GM19452 (cell line): ENCODE measurements around the gene STX5.
"Not testable (repeated sequence)": the region's sequence is repeated elsewhere in the genome, so short reads cannot be mapped to it uniquely, and the experiment has no call there.

Experiments
- ATAC-seq: cut with Tn5 transposase; IDR thresholded peaks from one replicate; pipeline ENCODE4 v1.9.1; 2021; ENCODE audit not compliant: unreplicated experiment

Gene STX5

GRCh38 chr11:62854013-62854824 lies 22.4 kb upstream of the STX5 start:
- no peak for ATAC-seq

DNA sequence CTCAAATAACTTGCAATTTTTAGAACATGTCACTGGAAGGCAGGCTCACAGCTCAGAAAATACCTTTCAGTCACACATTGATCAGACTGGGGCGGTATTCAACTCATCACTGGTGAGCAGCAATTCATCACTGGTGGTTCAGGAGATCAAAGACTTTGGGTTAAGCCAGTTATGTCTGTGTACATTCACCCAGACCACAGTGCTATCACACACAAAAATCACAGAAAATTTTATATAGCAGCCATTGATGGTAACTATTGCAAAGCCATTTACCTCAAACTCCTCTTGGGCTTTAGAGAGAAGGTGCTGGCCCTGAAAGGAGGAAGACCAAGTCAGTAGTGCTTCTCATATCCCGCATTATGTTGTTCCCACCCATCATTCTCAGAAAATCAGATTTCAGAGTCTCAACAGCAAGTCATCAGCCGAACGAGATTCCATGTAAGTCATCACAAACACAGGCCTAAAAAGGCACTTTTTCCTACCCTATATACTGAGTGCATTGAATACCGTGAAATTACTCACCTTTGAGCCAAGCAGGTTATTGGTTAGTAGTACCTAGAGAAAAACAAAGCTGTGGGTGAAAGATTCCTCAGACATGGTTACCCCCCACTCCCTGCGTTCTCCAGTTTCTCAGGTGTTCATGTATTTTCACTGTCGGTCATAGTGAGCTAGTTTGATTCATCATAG lies 21.6 kb upstream of the STX5 start:
- no peak for ATAC-seq

DNA sequence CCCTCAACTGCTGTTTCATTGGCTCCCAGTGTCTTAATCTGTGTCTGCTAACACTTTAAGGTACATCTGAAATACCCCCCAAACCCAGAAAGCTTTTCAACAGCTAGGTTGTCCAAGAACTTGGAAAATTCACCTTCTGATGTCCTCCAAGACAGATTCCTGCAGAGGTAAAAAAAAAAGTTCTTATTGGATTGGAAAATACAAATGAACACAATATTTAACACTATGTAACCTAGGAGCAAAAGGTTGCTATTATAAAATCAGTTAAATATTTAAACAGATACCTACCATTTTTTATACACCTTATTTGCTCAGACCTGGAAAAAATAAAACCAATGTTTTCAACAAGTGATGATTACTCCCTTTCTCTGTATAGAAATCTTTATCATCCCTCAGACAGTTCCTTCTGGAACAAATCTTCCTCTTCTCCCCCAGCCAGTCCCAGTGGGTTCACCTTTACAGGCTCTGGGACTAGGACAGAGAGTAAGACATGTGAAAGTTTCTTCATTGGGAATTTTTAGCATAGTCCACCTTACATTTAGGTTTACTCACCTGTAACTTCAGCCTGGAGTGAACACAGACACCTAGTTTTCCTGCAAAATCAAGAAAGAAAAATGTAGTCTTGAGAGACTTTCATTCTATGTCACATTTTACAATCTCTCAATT lies 20.8 kb upstream of the STX5 start:
- ATAC-seq: no peak

DNA sequence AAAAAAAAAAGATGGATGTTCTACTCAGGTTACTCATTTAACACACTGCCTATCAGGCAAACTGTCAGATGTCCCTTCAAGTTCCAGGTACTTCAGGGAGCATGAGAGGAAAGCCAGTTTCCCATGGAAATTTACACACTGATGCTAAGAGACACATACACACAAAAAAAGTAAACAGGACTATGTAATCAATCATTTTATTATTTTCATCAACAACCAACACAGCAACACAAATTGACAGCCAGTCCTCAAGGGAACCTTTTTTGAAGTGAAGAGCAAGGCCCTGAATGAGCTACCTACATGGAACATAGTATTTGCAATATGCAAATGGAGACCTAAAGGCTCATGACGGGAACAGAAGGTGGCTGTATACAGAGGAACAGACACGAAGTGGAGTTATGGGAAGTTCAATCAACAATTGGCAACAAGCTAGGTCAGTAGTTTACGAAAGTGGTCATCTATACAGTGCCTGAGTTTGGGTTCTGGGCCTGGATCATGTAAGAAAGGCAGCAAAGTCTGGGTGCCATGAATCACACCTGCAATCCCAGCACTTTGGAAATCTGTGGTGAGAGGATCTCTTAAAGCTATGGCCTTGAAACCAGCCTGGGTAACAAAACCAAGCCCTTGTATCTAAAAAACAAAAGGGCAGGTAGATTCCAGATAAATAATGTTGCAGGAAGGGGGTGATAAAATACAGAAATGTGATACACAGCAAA lies 20.1 kb upstream of the STX5 start:
- no peak for ATAC-seq

GRCh38 chr11:62850911-62851806 lies 19.3 kb upstream of the STX5 start:
- ATAC-seq: no peak

DNA sequence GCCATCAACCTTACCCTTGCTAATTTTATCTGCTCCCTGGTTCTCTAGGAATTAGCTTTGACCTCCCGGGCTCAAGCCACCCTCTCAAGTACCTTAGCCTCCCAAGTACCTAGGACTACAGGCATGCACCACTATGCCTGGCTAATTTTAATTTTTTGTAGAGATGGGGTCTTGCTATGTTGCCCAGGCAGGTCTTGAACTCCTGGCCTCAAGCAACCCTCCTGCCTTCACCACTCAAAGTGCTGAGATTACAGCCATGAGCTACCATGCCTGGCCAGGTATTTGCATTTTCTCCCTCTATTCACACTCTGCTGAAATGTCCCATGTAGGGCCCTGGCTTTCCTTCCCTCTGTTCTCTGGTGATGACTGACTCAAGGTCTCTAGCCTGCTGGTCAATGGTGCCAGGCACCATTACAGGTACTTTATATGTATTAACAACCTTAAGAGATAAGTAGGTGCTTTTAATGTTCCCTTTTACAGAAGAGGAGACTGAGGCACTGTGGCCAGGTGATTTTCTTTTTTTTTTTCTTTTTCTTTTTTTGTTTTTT lies 16.0 kb upstream of the STX5 start:
- ATAC-seq: no peak

GRCh38 chr11:62846177-62846576 lies 14.3 kb upstream of the STX5 start:
- no peak for ATAC-seq

DNA sequence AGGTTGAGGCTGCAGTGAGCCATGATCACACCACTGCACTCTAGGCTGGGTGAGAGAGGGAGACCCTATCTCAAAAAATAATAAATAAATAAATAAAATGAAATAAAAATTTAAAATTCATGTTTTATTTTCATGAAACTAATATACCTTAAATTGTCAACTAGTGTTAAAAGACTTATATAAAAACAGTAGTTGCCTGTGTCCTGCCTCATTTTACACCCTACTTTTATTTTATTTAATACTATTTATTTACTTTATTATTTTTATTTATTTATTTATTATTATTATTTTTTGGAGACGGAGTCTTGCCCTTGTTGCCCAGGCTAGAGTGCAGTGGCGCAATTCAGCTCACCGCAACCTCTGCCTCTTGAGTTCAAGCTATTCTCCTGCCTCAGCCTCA lies 12.3 kb upstream of the STX5 start:
- no peak for ATAC-seq

GRCh38 chr11:62843466-62843865 lies 11.6 kb upstream of the STX5 start:
- no peak for ATAC-seq

GRCh38 chr11:62842891-62843290 lies 11.0 kb upstream of the STX5 start:
- ATAC-seq: not testable (repeated sequence)

GRCh38 chr11:62842171-62842741 lies 10.4 kb upstream of the STX5 start:
- no peak for ATAC-seq

- peak; percentile 50 for ATAC-seq
Measured at GRCh38 chr11:62841361-62842170, 9.7 kb upstream of the STX5 start.

DNA sequence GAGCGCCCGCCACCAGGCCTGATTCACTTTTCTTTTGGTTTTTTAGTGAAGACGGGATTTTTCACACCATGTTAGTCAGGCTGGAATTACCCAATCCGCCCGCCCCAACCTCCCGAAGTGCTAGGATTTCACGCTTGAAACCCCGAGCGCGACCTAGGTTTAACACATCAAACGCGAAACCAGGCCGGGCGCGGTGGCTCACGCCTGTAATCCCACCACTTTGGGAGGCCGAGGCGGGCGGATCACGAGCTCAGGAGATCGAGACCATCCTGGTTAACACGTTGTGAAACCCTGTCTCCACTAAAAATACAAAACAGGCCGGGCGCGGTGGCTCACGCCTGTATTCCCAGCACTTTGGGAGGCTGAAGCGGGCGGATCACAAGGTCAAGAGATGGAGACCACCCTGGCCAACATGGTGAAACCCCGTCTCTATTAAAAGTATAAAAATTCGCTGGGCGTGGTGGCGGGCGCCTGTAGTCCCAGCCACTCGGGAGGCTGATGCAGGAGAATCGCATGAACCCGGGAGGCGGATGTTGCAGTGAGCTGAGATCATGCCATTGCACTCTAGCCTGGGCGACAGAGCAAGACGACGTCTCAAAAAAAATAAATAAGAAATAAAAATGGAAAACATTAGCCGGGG lies 9.0 kb upstream of the STX5 start:
- peak; percentile 4 for ATAC-seq

DNA sequence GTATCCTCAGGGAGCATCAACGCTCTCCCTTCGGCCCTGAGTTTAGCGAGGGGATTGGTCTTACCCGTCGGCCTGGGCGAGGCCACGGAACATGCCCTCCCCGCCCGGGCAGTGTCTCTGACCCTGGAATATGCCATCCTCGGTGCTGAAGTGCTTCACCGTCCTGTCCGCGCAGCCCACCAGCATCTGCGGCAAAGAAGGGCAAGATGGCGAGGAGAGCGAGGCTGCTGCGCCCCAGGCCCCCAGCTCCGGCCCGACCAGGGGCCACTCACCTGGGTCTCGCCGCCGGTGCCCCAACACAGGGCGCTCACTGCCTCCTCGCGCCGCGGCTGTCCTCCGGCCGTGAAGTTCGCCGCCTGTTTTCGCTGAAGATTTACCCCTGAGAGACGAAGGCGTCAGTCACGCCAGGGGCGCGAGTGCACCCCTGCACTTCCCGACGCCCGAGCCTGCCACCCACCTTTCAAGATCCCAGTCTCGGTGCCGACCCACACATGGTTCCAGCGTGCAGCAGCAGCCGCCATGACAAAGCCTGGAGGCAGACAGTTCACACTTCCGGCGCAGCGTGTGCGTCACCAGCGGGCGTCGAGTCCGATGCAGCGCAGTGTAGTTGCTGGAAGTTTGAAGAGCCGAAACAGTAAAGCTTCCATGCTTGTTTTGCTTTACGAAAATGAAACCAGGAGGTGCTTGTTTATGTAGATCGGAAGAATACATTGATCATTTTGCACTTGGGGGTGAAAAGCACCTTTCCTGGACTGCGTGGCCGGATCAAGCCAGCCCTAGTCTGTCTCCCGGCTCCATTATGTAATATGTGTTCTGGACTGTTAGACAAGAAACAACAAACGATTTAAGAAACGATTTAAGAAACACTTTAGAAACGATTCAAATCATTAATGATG lies 7.4 kb upstream of the STX5 start, which contains the start of gene WDR74:
WDR74 (minus strand) TSS at position 541 of the 896 bp plus-strand sequence; CDS start at position 521, 20 bp downstream.
- ATAC-seq: peak; percentile 37

DNA sequence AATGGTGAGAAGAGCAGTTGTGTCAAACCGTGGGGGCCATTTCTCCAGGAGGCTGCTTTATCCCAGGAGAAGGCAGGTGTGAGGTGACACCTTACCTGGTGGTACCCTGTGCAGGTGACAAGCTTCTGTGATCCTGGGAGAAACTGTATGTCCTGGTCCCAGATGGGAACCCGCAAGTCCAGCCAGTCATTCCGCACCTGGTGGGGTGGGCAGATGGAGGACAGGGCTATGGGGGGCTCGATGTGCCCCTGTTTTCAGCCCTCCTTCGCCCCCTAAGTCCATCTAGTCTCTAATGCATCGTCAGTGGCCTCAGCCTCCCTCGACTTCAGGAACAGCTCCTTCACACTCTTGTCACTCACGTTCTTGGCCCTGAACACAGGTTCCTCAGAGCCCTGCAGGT lies 3.5 kb upstream of the STX5 start:
- ATAC-seq: no peak

- ATAC-seq: no peak
Measured at GRCh38 chr11:62832336-62833234, 734 bp upstream of the STX5 start, which contains the start of gene TEX54. TSS of gene TEX54 (minus strand) at chr11:62832841.
